GM18499 (cell line): ENCODE data around the gene PKP2.

Experiments
- ATAC-seq: cut with Tn5 transposase; IDR thresholded peaks from one replicate; pipeline ENCODE4 v1.9.1; 2021; ENCODE audit warnings: moderate number of reproducible peaks; ENCODE audit not compliant: insufficient read depth, unreplicated experiment

PKP2 gene

DNA sequence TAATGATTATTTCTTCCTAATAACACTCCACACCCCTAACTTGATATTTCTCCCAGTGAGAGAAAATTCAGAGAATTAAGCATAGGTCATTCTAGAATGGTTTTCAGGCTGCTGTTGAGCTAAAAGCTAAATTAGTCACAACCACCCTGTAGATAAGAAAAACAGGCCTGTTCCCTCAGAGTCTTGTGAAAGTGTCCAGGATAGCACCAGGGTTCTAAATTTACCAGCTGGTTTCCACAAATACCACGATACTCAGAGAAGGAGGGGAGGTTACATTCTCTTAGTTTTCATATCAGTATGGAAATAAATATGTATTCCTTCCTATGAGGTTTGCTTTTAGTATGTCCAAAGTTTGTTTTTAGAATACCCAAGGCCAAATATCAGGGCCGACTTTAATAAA is 74.9 kb downstream of the PKP2 start:
- no peak for ATAC-seq

DNA sequence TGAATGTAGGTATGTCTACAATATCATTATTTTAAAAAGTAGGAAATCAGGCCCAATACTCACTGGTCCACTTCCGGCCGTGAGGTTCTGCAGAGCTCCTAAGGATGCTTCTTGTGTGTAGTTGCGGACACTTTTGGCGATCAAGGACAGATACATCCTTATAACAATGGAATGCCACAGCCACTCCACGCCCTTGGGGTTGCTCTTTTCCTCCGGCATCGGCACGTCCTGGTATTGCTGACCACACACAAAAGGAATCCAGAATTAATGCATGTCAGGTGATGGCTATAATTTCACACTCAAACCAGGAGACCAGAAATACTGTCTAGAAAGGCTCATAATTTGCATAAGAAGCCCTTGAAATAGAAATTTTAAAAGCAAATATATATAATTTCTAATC is 75.3 kb downstream of the PKP2 start:
- no peak for ATAC-seq

DNA sequence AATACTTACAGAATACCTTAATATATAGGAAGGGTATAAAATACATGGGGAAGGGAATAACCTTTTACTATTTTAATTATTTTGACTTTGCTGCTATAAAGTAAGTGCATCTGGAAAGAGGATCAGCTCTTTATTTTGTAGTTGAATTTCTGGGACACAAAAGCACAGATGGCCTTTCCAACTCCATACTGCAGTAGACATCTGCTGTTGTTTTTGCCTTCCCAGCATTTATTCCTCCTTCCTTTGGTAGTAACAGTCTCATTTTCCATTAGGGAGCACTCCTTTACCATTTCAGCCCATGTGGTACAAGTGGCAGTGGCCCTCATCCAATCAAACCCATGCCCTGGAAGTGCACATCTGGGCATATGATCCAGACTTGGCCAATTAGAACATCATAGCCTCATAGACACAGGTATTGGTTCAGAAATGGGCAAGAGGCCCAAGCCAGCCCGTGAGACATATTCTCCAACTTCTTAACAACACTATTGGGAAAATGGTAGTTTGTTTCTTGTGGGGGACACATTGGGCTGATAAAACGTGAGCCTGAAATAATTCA is 76.1 kb downstream of the PKP2 start:
- no peak for ATAC-seq

DNA sequence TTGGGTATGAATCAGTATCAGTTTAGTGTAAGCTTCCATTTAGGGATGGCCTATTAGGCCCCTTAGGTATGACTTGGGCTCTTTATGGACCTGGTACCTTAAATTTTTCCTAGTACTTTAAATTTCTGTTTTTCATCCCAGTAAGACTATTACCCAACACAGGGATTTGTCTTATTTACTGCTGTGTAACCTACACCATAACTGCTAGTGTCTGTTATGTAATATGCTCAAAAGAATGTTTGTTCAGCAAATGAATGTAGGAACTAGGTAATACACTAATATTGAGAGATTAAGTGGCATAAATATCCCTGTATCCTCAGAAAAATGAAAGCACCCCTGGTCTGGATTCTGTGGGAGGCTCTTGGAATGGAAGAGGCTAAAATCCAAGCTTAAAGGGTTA is 77.2 kb downstream of the PKP2 start:
- ATAC-seq = no peak

DNA sequence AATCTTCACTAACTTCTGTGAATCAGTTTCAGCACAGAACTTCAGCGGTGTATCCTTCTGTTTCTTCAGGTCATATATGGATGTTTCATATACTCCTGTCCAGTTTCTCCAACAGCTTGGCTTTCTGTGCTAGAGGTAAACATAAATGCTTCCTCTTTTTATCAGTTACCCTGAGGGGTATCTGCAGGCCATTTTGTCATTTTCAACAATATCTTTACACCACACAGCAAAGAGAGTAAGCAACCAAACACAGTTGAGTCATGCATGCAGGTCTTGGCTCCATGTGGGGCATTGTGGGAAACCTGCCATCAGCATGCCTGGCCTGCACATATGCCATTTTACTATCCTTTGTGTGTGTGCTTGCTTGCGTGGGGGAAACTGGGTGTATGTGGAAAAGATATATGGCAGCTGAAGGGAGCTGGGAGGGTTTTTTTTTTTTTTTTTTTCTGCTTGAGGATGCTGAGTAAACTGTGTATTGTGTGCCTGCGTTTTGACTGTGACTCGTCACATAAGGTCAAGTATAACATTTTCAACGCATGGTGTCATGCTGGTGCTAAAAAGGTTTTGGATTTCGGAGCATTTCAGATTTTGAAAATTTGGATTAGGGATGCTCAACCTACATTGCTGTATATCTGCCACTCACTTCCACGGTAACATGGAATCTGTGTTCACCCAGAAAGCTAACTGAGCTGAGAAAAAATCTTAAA is 84.7 kb downstream of the PKP2 start:
- no peak for ATAC-seq

DNA sequence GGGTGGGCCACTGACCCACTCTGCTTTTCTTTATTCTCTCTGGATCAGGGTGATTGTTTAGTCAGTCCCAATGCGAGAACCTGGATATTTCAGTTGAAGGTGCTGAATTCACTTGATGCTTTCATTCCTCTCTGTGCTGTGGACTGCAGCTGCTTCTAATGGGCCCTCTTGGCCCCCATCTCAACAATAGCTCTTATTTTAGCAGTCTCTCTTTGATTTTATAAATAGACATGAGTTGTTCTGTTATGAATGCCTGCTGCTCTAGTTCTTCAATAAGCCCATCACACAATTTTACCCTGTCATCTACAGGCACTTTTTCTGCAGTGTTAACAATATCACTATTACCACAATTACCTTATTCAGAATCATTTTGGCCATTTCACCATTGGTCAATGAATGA is 86.7 kb downstream of the PKP2 start:
- ATAC-seq = no peak

DNA sequence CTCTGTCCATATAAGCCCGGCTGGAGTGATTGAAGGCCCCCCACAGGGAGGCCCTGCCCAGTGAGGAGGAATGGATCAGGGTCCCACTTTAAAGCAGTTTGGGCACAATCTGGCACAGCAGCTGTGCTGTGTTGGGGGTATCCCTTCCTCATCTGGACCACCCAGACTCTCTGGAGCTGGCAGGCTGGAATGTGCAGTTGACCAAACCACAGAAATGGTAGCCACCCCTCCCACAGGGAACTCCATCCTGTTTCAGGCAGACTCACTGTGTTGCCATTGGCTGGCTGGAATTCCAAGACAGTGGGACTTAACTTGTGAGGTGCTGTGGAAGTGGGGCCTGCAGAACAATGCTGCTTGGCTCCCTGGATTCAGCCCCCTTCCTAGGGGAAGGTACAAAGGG is 87.4 kb downstream of the PKP2 start:
- ATAC-seq = no peak

DNA sequence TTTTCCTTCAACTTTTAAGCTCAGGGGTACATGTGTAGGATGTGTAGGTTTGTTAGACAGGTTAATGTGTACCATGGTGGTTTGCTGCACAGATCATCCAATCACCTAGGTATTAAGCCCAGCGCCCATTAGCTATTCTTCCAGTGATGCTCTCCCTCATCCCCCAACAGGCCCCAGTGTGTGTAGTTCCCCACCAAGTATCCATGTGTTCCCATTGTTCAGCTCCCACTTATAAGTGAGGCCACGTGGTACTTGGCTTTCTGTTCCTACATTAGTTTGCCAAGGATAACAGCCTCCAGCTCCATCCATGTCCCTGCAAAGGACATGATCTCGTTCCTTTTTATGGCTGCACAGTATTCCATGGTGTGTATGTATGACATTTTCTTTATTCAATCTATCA is 92.3 kb downstream of the PKP2 start:
- ATAC-seq = no peak

DNA sequence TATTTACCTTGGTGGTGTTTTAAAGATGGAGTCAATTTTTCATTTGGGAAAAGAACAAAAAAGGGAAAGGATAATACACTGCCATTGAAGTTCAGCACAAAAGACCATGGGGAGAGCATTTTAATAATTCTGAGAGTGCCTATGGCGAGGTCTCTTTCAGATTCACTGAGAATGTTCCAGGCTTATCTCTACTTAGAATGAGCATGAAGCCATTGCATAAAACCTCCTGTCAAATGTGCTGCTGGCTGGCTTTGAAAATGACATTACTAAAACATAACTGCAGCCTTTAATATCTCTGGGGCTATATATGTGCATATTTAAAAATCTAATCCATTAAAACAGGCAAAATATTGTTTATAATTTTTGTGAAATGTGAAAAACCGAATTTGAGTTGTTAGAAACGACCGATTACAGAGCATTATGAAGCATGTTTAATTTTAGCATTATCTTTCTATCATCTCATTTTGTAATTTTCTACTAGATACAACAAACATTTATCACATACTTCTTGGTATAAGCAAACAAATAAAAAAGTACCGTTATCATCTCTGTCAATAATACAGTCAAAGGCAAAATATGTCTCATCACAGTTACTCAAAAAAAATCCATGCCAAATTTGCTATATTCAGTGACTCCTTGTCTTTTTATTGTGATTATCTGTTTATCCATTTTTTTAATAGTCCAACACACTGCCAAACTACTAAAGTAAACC is 95.2 kb downstream of the PKP2 start:
- no peak for ATAC-seq

DNA sequence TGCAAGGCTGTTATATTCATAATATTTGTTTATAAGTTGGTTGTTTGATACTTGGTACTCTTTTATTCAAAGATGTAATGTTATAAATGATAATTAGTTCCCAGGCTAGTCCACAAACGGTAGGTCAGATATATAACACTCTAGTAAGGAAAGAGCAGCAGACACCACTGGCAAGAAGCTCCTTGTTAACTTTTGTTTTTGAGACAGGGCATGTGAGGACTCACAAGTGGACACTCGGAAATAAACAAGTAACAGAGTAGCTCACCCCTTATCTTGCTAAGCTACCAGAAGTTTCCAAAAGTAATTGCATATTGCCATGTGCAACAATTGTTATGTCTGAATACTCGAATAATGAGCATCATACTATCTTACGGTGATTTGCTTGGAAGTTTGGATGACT is 102.3 kb downstream of the PKP2 start:
- ATAC-seq = no peak

DNA sequence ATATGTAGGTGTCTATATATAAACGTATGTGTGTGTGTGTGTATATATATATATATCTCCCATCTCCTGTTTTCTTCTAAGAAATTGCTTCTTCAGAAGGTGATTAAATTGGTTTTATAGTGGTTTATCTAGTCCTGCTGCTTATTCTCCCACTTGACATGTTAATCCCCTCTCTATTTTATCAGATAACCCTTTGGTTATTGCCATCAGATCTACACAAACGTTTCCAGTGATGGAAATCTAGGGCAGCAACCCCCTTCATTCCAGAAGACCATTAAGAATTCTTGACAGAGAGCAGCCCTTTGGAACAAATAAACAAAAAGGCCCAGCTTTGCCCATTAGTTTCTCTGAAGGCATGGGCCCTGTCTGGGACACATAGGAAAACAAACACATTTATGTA is 106.7 kb downstream of the PKP2 start:
- no peak for ATAC-seq

DNA sequence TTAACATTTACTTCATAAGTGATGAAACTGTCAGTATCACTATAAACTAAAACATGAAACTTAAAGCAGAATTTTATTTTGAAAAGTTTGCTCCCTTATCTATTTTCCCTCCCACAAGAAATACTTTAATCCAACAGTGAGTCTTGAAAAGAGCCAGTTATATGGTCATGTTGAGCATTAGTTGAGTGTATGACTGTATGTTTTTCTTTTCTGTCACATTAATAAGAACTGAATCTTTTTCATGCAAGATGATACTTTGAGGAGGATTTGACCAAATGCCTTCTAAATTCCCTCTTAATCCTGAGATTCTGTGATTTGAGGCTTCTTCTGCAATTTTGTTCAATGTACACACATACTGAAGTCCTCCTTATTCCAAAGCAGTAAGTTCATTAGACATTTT is 107.1 kb downstream of the PKP2 start:
- no peak for ATAC-seq

DNA sequence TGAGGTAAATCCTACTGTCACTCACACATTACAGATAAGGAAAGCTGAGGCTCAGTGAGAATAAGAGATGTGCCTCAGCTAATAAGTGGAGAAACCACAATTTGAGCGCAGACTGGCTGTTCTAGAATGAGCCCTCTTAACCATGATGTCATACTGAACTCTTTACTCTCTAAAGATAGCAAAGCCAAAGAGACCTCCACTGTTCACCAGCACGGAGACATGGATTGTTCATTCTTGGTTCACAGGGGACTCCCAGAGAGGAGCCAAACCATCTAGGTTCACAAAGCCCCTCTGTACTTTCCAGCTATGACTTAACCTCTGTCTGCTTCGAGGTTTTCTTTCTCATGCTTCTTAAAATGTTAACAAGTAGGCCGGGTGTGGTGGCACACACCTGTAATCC is 108.2 kb downstream of the PKP2 start:
- ATAC-seq = no peak

DNA sequence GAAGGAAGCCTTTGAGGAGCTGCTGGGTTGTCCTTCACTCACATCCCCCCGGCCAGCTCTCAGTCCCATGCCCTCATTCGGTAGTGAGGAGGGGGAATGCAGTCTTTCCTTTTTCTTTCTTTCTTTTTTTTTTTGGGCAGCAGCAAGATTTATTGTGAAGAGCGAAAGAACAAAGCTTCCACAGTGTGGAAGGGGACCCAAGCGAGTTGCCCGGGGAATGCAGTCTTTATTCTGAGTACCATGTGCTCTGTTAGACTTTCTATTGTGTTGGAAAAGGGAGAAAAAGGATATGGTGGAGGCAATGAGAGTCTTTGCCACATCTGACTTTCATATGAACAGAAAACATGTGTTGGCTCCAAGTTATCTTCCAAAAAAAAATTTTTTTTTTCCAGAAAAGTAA is 111.0 kb downstream of the PKP2 start:
- no peak for ATAC-seq

DNA sequence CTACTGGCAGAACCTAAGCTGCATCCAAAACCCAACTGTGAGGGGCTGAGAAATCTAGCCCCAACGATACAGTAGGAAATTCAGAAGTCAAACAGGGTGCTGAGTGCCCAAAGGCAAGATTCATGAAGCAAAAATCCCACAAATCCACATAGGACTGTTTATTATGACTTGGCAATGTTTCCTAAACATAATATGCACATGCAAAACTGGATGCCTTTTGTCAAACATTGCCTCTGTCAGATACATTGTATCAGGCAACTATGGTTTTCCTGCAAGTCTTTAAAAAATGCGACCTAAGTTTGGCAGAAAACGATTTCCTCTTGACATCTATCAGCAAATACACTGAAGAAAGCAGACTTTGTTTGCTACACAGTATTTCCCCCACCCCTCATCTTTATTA is 113.5 kb downstream of the PKP2 start:
- ATAC-seq = no peak

DNA sequence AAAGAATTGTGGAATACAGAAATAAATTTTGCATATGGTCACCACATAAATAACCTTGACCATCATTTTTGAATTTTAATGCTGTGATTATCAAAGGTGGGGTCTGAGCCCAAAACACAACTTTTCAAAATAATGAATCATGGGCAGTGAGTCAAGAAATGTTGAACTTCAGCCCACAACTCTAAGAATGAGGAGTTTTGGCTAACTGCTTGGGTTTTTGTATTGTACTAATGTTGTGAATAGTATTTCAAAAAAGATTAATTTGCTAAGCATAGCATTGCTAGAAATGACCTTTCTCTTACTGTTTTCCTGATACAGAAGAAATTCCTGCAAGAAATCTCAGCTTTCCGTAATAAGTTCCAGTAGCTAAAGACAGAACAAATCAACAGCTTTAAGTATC is 116.5 kb downstream of the PKP2 start:
- ATAC-seq = no peak

DNA sequence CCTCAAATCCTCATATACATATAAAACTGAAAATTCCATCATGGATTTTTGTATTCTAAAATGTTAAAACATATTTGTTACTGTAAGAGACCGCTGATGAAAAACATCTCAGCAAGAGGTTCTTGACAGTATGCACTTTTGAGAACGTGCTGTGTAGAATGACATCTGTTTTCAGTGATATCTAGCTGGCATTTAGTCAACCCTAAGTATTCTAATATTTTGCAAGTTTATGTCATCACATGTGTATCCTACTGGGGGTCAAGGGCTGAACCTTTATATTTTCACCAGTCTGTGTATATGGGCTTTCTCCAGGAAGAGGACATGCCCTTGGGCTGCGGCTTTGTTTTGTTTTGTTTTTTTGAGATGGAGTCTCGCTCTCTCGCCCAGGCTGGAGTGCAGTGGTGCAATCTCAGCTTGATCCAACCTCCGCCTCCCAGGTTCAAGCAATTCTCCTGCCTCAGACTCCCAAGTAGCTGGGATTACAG is 118.8 kb downstream of the PKP2 start:
- ATAC-seq = no peak

DNA sequence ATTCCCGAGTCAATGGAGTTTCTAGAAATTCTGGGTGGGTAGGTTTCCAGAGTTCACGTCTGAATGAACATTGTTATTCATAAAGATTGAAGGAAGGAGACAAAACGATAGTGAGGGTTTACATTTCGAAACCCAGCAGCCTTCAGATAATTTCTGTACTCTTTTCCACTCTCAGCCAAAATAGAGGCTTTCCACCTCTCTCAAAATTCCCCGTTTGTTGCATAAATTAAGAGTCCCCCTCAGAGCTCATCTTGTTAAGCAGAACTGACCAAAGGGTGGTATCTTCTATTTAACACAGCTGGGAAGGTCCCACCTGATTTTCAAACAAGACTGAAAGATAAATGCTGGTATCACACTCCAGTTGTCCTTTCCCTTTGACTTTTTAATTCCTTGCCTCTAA is 119.4 kb downstream of the PKP2 start:
- ATAC-seq = no peak

DNA sequence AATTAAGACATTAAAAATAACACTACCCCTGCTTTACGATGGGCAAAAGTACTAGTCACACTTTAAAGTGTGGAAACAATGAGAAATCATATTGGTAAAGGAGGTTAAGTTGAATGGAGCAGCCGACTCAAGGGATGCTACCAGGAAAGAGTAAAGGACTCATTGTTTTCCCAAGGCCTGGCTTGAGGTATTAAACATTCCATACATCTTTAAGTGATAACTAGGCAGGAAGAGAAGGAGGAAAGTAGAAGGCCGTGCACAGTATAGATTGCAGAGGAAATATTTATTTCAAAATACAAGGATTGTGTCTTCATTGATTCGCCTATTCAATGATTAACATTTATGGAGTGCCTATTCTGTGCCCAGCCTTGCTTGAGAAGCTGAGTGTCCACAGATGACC is 120.3 kb downstream of the PKP2 start:
- ATAC-seq = no peak

DNA sequence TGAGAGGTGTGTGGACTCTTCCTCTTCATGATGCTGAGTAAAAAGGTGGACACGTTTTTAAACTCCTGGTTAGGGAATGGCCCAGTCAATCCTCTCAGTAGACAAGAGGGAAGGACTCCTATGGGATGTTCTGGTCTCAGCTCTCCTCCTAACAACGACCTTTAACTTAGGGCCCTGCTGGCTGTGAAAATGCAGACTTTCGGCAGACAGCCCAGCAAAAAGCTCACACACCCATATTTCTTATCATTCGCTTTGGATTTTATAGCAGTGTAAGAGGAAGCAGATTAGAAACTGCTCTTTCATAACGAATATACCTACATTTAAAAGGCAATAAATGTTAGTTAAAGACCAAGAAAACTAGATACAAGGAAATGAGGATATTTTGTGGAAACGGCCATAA is 122.9 kb downstream of the PKP2 start:
- no peak for ATAC-seq

DNA sequence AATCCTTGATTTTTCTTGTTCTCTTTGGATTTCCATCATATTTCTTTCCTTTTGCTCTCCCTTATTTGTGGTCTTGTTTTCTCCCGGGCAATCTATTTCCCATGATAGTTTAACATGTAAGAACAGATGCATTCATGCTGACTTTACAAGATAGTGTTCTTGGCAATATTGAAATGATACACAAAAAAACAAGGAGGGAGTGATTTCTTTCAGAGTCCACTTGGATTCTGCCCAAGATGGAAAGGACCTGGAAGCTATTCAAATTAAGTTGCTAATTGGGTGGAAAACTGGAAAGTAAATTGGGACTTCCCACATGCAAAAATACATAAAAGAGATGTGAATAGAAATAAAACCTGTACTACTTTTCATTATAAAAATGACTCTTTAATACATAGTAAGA is 126.4 kb downstream of the PKP2 start:
- ATAC-seq = no peak

DNA sequence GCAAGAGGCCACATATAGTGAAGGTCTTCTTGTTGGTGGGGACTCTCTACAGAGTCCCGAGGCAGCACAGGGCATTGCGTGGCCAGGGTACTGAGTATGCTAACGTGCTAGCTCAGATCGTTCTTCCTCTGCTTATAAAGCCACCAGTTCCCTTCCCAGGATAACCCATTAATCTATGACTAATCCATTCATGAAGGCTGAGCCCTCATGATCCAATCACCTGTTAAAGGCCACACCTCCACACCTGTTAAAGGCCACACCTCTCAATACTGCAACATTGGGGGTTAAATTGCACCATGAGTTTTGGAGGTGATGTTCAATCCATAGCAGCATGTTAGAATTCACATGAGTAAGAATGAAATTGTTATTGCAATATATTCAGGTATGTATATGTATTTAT is 128.1 kb downstream of the PKP2 start:
- no peak for ATAC-seq
